ENCODE results near the gene CRB1.

The CRB1 gene

DNA sequence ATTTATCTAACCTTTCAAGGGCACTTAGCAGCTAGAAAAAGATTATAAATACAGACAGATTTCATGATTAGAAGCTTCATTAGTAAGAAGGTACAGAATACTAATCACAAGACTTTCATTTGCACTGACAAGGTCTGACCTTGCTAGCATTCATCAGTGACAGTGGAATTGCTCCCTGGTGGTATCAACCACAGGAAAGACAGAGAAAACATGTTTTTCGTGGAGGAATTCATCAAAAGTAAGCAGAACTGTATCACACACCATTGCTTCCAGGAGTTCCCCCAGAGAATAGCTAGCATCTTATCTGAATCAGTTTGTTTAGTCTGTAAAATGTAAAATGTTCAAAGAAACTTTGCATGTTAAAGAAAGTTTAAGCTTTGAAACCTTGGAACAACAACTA, 20.6 kb upstream of the CRB1 start:
- H4K8ac ChIP-seq (ENCODE audit: low read depth, low read length), result no peak overlapping the region
- H3K4me3 ChIP-seq (ENCODE audit: low read length in 2 of 2), result no peak overlapping the region
- H3K23ac ChIP-seq (ENCODE audit: low read depth, low read length, poor library complexity), result no peak overlapping the region
- no peak overlapping the region for H2BK120ac ChIP-seq (ENCODE audit: low read depth, low read length)
- H3K14ac ChIP-seq (ENCODE audit: low read length), result no peak overlapping the region
- no peak for DNase-seq (ENCODE audit: low spot score)
- no peak overlapping the region for H2BK15ac ChIP-seq (ENCODE audit: low read length)
- H2AFZ ChIP-seq (ENCODE audit: low read length), result peak overlapping the region; percentile 21
- no peak overlapping the region for H3K4ac ChIP-seq (ENCODE audit: low read length)
- H3K4me1 ChIP-seq (ENCODE audit: control insufficient read depth in 2 of 2, insufficient read depth in 1 of 2, low read depth in 1 of 2, low read length in 2 of 2), result peaks cover 0 to 4% of the 10 kb centered on the region in 2 donors
- no peak overlapping the region for H3K18ac ChIP-seq (ENCODE audit: low read length)
- no peak overlapping the region for H2AK5ac ChIP-seq (ENCODE audit: low read depth, low read length)
- H4K91ac ChIP-seq (ENCODE audit: low read depth, low read length, poor library complexity), result no peak overlapping the region
- H3K4me2 ChIP-seq (ENCODE audit: insufficient read depth, low read length, poor library complexity, severe bottlenecking), result no peak overlapping the region
- no peaks in the 10 kb centered on the region for H3K79me1 ChIP-seq (ENCODE audit: low read depth, low read length)
- H3K27ac ChIP-seq (replicated peaks; ENCODE audit: low read length), result no peak overlapping the region
- H2BK5ac ChIP-seq (ENCODE audit: low read length), result no peak overlapping the region
- no peak overlapping the region for H2BK12ac ChIP-seq (ENCODE audit: low read length)
- no peak overlapping the region for H3K9ac ChIP-seq (ENCODE audit: low read depth, low read length, poor library complexity)
- no peaks in the 10 kb centered on the region for H3K36me3 ChIP-seq (replicated peaks in 1 of 2; ENCODE audit: control insufficient read depth in 2 of 2, insufficient read depth in 2 of 2, low read length in 2 of 2)
- H3K27me3 ChIP-seq (ENCODE audit: control insufficient read depth in 3 of 3, insufficient read depth in 3 of 3, low read depth in 1 of 3, low read length in 3 of 3), result no peaks in the 10 kb centered on the region
- no CpG with 5 or more reads among the region's 1 CpG for WGBS, 2 donors (ENCODE audit: extremely low coverage in 2 of 2, insufficient read length in 2 of 2, insufficient replicate concordance in 1 of 2)
- no peaks in the 10 kb centered on the region for H3K9me3 ChIP-seq (replicated peaks in 1 of 2; ENCODE audit: control insufficient read depth in 2 of 2, insufficient read depth in 1 of 2, low read depth in 1 of 2, low read length in 2 of 2)

DNA sequence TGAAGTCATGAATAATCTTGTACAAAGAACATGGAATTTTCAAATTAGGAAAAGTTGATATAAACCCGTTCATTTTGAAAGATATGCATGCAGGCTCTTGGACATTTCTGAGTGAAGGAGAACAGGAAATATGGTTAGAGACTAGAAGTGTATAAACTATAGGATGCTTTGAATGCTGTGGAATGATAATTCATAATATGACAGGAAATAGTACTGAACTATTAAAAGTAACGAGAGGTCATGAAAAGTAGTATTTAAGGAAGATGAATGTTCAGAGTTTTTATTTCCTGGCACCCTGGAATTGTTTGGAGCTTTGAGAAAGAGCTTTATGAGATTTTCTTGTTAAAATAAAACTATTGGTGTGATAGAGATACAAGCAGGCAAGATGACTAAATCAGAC, 18.7 kb upstream of the CRB1 start:
- Histone ChIP-seq H2BK120ac (ENCODE audit: low read depth, low read length) (no peak overlapping the region), H2BK12ac (ENCODE audit: low read length) (no peak overlapping the region), H3K36me3 (replicated peaks in 1 of 2; ENCODE audit: control insufficient read depth in 2 of 2, insufficient read depth in 2 of 2, low read length in 2 of 2) (no peaks in the 10 kb centered on the region), H3K4me1 (ENCODE audit: control insufficient read depth in 2 of 2, insufficient read depth in 1 of 2, low read depth in 1 of 2, low read length in 2 of 2) (peaks cover 2 to 4% of the 10 kb centered on the region in 2 donors), H2AK5ac (ENCODE audit: low read depth, low read length) (no peak overlapping the region), H3K9me3 (replicated peaks in 1 of 2; ENCODE audit: control insufficient read depth in 2 of 2, insufficient read depth in 1 of 2, low read depth in 1 of 2, low read length in 2 of 2) (no peaks in the 10 kb centered on the region), H3K27ac (replicated peaks; ENCODE audit: low read length) (no peak overlapping the region), H3K4me2 (ENCODE audit: insufficient read depth, low read length, poor library complexity, severe bottlenecking) (no peak overlapping the region), H4K8ac (ENCODE audit: low read depth, low read length) (no peak overlapping the region), H3K14ac (ENCODE audit: low read length) (no peak overlapping the region), H3K79me1 (ENCODE audit: low read depth, low read length) (no peaks in the 10 kb centered on the region), H2BK5ac (ENCODE audit: low read length) (no peak overlapping the region), H2BK15ac (ENCODE audit: low read length) (no peak overlapping the region), H3K9ac (ENCODE audit: low read depth, low read length, poor library complexity) (no peak overlapping the region), H3K4me3 (ENCODE audit: low read length in 2 of 2) (no peak overlapping the region), H2AFZ (ENCODE audit: low read length) (no peak overlapping the region), H4K91ac (ENCODE audit: low read depth, low read length, poor library complexity) (no peak overlapping the region), H3K4ac (ENCODE audit: low read length) (no peak overlapping the region), H3K27me3 (ENCODE audit: control insufficient read depth in 3 of 3, insufficient read depth in 3 of 3, low read depth in 1 of 3, low read length in 3 of 3) (no peaks in the 10 kb centered on the region), H3K18ac (ENCODE audit: low read length) (no peak overlapping the region), H3K23ac (ENCODE audit: low read depth, low read length, poor library complexity) (no peak overlapping the region)
- no CpG with 5 or more reads among the region's 2 CpGs for WGBS, 2 donors (ENCODE audit: extremely low coverage in 2 of 2, insufficient read length in 2 of 2, insufficient replicate concordance in 1 of 2)
- DNase-seq (ENCODE audit: low spot score), result no peak

DNA sequence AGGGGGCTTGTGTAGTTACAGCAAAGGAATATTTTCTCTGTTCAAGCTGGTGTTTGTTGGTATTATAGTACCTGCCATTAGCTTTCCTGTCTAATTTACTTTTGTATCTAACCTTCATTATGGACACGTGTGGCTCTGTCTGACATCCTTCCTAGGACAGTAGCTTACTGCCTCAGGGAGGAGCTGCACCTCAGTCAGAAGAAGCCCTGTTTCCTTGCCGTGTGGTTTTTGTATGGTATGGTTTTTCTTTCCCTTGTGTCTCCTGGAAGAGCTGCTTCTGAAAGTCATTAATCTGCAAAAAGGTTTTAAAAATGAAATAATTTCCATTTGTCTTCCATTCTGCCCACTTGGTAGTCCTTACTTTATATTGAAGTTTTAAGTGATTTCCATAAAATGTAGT, 17.4 kb upstream of the CRB1 start:
- no peak for DNase-seq (ENCODE audit: low spot score)
- no peak overlapping the region for H3K14ac ChIP-seq (ENCODE audit: low read length)
- H3K36me3 ChIP-seq (replicated peaks in 1 of 2; ENCODE audit: control insufficient read depth in 2 of 2, insufficient read depth in 2 of 2, low read length in 2 of 2), result no peaks in the 10 kb centered on the region
- H4K8ac ChIP-seq (ENCODE audit: low read depth, low read length), result no peak overlapping the region
- no peak overlapping the region for H2AK5ac ChIP-seq (ENCODE audit: low read depth, low read length)
- H3K23ac ChIP-seq (ENCODE audit: low read depth, low read length, poor library complexity), result no peak overlapping the region
- no peaks in the 10 kb centered on the region for H3K27me3 ChIP-seq (ENCODE audit: control insufficient read depth in 3 of 3, insufficient read depth in 3 of 3, low read depth in 1 of 3, low read length in 3 of 3)
- no peak overlapping the region for H2BK5ac ChIP-seq (ENCODE audit: low read length)
- no peaks in the 10 kb centered on the region for H3K79me1 ChIP-seq (ENCODE audit: low read depth, low read length)
- H3K4me1 ChIP-seq (ENCODE audit: control insufficient read depth in 2 of 2, insufficient read depth in 1 of 2, low read depth in 1 of 2, low read length in 2 of 2), result peaks cover 2 to 4% of the 10 kb centered on the region in 2 donors
- no peak overlapping the region for H2AFZ ChIP-seq (ENCODE audit: low read length)
- no peak overlapping the region for H2BK12ac ChIP-seq (ENCODE audit: low read length)
- H3K4me3 ChIP-seq (ENCODE audit: low read length in 2 of 2), result no peak overlapping the region
- no peak overlapping the region for H3K4ac ChIP-seq (ENCODE audit: low read length)
- H2BK15ac ChIP-seq (ENCODE audit: low read length), result no peak overlapping the region
- no peak overlapping the region for H2BK120ac ChIP-seq (ENCODE audit: low read depth, low read length)
- H3K9ac ChIP-seq (ENCODE audit: low read depth, low read length, poor library complexity), result no peak overlapping the region
- H3K27ac ChIP-seq (replicated peaks; ENCODE audit: low read length), result no peak overlapping the region
- WGBS, 2 donors (ENCODE audit: extremely low coverage in 2 of 2, insufficient read length in 2 of 2, insufficient replicate concordance in 1 of 2), result no CpG with 5 or more reads among the region's 2 CpGs
- H4K91ac ChIP-seq (ENCODE audit: low read depth, low read length, poor library complexity), result no peak overlapping the region
- no peak overlapping the region for H3K4me2 ChIP-seq (ENCODE audit: insufficient read depth, low read length, poor library complexity, severe bottlenecking)
- H3K18ac ChIP-seq (ENCODE audit: low read length), result no peak overlapping the region
- no peaks in the 10 kb centered on the region for H3K9me3 ChIP-seq (replicated peaks in 1 of 2; ENCODE audit: control insufficient read depth in 2 of 2, insufficient read depth in 1 of 2, low read depth in 1 of 2, low read length in 2 of 2)

DNA sequence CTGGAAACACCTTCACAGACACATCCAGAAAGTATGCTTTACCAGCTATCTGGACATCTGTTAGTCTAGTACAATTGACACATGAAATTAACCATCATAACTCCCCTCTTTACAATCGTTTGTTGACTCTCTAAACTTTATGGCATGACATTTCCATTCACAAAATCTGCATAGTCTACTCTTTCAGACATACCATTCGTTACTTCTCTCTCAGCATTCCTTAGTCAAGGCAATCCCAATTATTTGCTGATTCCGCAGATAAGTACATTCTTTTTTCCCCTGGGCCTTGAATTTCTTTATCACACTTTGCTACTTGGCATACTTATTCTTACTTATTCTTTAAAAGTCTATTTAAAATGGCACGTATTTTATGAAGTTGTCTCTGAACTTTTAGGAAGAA, 15.1 kb upstream of the CRB1 start:
- Histone ChIP-seq H2BK15ac (ENCODE audit: low read length) (no peak overlapping the region), H3K4me1 (ENCODE audit: control insufficient read depth in 2 of 2, insufficient read depth in 1 of 2, low read depth in 1 of 2, low read length in 2 of 2) (peaks cover 0 to 2% of the 10 kb centered on the region in 2 donors), H3K79me1 (ENCODE audit: low read depth, low read length) (no peaks in the 10 kb centered on the region), H4K8ac (ENCODE audit: low read depth, low read length) (no peak overlapping the region), H3K9me3 (replicated peaks in 1 of 2; ENCODE audit: control insufficient read depth in 2 of 2, insufficient read depth in 1 of 2, low read depth in 1 of 2, low read length in 2 of 2) (no peaks in the 10 kb centered on the region), H3K23ac (ENCODE audit: low read depth, low read length, poor library complexity) (no peak overlapping the region), H3K27me3 (ENCODE audit: control insufficient read depth in 3 of 3, insufficient read depth in 3 of 3, low read depth in 1 of 3, low read length in 3 of 3) (no peaks in the 10 kb centered on the region), H2BK120ac (ENCODE audit: low read depth, low read length) (no peak overlapping the region), H3K18ac (ENCODE audit: low read length) (no peak overlapping the region), H3K14ac (ENCODE audit: low read length) (no peak overlapping the region), H3K36me3 (replicated peaks in 1 of 2; ENCODE audit: control insufficient read depth in 2 of 2, insufficient read depth in 2 of 2, low read length in 2 of 2) (no peaks in the 10 kb centered on the region), H2BK5ac (ENCODE audit: low read length) (no peak overlapping the region), H2BK12ac (ENCODE audit: low read length) (no peak overlapping the region), H2AFZ (ENCODE audit: low read length) (no peak overlapping the region), H4K91ac (ENCODE audit: low read depth, low read length, poor library complexity) (no peak overlapping the region), H3K4me2 (ENCODE audit: insufficient read depth, low read length, poor library complexity, severe bottlenecking) (no peak overlapping the region), H3K4me3 (ENCODE audit: low read length in 2 of 2) (no peak overlapping the region), H2AK5ac (ENCODE audit: low read depth, low read length) (no peak overlapping the region), H3K9ac (ENCODE audit: low read depth, low read length, poor library complexity) (no peak overlapping the region), H3K27ac (replicated peaks; ENCODE audit: low read length) (no peak overlapping the region), H3K4ac (ENCODE audit: low read length) (no peak overlapping the region)
- no peak for DNase-seq (ENCODE audit: low spot score)
- WGBS, 2 donors (ENCODE audit: extremely low coverage in 2 of 2, insufficient read length in 2 of 2, insufficient replicate concordance in 1 of 2), result no CpG with 5 or more reads among the region's 4 CpGs
